Activated CD8-positive, alpha-beta memory T cell treated with anti-CD3 and anti-CD28 coated beads for 1 hour (primary cell): ENCODE measurements around the gene PAK4.

Source experiments
- DNase-seq, 2 donors: peaks; one replicate each; pipeline ENCODE4 v3.0.0-alpha.2; 2020; ENCODE audit warnings: low read depth in 1 of 2; ENCODE audit errors: extremely low read depth in 1 of 2

Gene PAK4

DNA sequence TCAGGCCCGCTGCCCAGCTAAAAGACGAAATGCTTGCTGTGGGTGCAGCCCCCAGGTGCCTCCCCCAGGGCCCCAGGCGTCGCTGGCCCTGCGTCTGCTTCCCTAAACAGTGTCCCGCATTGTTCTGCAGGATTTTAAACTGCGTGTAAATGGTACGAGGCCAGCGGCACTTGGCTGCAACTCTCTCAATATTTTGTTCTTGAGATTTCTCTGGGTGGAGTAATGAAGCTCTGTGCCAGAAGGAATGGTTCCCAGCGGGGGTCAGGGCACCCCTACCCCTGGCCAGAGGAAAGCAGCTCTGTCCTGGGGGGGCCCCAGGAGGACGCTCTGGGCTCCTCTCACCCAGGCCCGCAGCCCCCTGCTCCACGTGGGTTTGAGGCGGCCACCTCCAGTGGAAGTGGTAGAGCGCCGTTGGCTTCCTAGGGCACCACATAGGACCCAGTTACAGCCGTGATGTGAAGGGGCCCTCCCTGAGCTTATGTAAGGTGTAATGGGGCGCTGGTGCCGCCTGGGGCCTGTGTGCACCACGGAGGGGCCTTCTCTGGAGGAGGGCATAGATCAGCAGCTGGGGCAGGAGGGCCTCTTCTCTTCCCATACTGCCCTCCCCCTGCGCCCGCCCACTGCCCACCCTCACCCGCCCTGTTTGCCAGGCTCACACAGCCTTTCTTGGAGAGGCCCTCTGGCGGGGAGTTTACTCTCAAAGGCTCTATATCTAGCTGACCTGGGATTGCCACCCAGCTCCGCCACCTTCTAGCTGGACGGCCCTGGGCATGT is 19.8 kb downstream of the PAK4 start:
- no peak for DNase-seq

DNA sequence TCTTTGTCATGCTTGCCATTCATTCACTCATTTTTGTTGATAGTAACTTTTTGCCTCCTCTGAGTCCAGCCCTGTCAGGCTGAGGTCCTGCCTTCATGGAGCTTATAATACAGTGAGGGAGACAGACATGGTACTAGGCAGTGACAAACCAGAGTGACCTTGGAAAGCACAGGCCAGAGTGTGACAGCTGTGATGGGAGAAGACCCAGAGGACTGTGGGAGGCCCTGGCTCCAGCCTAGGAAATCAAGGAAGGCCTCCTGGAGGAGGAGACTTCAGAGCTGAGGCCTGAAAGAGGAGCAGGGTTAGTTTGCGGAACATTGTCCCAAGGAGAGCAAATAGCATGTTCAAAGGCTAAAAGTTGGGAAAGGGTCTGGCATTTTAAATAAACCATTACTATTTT is 20.5 kb downstream of the PAK4 start:
- DNase-seq: no peak

DNA sequence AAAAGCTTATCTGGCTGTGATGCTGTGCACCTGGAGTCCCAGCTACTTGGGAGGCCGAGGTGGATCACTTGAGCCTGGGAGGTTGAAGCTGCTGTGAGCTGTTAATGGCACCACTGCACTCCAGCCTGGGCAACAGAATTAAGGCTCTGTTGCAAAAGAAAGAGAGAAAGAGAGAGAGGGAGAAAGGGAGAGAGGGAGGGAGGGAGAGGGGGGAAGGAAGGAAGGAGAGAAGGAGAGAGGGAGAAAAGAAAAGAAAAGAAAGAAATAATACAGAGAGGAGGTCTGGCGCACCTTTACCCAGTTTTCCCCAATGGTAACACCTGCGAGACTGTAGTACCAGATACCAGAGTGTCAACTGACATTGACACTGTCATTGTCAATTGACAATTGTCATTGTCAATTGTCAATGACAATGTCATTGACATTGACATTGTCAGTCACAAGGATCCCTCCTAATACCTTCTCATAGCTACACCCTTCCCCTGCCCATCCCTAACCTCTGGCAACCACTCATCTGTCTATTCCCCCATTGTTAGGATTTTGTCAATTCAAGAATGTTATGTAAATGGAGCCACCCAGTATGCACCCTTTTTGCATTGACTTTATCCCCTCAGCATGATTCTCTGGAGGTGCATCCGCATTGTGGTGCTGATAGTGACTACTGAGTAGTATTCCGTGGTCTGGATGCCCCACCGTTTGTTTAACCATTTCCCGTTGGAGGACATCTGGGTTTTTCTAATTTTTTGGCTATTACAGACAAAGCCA is 21.3 kb downstream of the PAK4 start:
- DNase-seq: no peak

DNA sequence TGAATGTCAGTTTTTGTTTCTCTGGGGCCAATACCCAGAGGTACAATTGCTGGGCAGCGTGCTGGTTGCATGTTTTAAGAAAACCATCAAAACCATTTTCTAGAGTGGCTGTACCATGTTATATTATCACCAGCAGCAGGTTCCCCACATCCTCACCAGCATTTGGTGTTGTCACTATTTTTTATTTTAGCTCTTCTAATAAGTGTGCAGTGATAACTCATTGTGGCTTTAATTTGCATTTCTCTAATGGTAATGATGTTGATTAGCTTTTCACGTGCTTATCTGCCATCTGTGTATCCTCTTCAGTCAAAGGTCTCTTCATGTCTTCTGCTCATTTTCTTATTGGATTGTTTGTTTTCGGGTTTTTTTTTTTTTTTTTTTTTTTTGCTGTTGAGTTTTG is 21.9 kb downstream of the PAK4 start:
- no peak for DNase-seq

DNA sequence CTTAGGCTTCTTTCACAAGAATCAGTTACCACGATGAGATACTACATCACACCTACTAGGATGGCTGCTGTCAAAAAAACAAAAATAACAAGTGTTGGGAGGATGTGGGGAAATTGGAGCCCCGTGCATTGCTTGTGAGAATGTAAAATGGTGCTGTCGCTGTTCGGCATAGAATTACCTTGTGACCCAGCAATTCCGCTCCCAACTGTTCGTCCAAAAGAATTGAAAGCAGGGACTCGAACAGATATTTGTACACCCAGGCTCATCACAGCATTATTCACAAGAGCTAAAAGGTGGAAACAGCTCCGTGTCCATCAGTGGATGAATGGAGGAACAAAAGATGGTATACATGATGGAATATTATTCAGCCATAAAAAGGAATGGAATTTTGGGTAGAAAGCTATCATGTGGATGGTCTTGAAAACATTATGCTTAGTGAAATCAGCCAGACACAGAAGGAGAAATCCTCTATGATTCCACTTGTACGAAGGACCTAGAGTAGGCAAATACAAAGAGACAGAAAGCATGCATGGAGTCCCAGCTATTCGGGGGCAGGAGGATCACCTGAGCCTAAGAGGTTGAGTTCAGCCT is 23.4 kb downstream of the PAK4 start:
- no peak for DNase-seq

DNA sequence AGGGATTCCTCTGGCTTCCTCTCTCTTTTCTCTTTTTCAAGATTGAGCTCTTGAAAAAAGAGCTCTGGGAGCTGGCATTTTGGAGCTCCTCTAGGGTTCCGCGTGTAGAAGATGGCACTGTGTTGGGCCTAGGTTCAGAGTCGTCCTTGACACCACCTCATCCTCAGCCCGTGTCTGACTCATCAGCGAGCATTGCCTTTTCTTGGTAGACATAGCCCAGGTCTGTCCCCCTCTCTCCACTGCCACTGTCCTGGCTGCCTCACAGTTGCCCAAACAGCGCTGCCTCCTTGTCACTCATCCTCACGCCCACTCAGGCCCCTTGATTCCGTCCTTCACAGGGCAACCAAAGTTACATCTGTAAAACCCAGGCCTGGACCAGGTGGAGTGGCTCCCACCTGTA is 24.6 kb downstream of the PAK4 start:
- DNase-seq: no peak

DNA sequence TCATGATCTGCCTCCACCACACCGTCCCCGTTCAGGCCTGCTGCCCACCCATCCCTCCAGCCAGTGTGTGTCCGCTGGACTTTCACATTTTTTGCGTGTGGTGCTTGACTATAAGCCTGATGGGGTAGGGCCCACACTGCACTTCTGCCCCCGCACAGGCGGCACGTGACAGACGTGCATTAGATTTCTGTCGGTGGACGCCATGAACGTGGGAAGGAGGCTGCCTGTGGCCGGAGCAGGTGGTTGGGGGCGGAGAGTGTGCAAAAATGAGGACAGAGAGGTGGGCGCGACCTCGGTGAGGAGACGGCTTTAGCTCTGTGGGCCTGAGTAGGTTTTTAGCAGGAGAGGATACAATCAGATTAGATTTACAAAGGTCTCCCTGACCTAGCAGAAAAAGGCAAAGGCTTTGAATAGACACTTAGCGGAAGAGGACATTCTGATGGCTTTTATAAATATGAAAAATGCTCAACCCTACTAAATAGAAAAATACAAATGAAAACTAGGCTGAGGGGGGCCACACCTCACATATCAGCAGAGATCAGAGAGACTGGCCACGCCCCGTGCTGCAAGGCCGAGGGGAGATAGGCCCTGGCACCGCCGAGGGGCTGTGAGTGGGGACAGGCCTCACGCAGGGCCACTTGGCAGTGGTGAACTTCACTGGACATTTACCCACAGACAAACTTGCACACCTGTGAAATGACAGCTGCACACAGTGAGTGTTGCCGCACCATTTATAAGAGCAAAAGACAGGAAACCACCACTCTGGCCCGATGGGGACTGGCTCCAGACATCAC is 25.4 kb downstream of the PAK4 start:
- no peak for DNase-seq

DNA sequence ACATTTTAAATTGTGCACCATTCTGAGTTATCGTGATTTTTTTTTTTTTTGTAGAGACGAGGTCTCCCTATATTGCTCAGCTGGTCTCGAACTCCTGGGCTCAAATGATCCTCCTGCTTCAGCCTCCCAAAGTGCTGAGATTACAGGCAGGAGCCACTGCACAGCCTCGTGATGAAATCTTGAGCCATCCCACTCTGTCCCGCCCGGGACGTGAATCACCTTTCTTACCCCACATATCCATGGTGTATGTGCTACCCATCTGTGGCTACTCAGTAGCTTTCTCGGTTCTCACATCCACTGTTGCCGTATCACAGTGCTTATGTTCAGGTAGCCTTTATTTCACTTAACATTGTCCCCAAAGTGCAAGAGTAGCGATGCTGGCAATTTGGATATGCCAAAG is 26.5 kb downstream of the PAK4 start:
- no peak for DNase-seq

DNA sequence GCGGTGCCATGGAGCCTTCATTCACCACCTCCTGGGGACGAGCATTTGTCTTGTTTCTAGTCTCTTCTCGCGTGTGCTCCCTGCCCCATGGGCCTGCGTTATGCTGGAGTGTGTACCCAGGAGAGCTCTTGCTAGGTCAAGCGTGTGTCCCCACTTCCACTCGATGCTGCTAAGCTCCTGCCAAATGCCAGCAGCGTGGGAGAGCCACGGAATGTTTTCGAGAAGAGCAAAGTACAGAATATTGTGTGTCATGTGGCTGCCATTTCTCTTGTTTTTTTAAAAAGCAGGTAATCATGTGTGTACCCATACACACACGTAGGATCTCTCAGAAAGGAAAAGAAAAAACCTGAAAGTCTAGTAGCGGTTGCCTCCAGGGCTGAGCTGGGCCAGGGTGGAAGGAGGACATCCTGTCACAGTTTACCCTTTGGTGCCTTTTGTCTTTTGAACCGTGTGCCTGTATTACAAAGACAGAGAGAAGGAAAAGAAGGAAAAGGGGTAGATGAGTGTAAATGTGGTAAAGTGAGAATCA is 28.6 kb downstream of the PAK4 start:
- no peak for DNase-seq

DNA sequence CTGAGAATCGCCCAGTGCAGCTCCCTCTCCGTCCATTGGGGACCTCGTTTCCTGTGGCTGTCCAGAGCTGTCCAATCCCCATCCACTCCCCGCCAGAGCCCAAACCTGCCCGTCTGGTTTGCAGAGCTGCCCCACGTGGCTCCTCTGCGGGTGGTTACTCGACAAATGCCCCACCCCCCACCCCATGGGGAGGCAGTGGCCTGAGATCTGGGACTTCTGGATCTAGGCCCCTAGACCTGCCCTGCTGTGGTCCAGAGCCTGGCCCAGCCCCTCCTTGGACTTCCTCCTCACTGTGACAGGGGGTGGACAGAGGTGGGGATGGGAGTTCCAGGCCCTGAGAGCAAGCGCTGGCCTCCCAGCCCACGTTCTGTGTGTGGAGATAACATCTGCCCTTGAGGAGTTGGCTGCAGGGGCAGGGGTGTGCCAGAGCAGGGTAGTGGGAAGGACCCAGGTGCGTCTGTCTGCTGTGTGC is 29.1 kb downstream of the PAK4 start:
- DNase-seq: no peak

DNA sequence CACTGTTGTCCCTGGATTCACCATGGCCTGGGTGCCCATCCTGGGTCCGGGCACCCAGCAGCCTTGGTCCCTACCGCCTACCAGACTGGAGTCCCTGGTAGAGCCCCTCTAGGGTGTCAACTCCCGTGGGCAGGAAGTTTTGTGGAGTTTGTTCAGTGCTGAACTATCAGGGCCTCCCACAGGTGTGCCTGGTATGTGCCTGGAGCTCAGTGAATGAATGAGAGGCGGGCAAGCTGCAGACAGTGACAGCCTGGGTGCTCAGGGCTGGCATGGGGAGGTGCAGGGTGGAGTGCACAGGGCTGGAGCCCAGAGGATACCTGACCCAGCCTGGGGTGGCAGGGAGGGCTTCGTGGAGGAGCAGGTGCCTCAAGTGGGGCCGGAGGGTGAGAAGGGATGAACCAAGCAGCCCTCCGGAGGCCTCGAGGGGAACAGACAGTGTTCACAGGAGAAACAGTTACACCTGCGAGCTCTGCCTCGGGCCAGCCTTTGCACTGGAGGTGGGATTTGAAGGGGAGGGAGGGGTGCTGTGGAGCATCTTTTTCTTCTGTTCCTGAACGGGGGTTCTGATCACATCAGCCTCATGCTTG is 29.6 kb downstream of the PAK4 start:
- no peak for DNase-seq

DNA sequence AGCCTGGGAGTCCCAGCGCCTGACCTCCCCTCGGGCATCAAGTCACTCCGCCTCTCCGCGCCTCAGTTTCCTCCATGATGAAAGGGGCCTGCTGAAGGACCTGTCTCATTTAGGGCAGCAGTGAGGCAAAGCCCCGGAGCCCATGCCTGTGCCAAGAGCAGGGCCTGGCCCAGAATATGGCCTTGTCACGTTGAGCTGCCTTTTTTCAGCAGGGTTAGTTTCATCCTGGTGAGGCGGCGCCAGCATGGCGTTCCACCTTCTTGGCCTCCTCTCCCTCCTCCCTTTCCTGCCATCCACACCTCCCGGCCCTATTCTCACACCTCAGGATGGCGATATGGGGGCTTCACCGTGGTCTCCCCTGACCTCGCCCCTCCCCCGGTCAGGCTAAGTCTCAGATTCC is 30.2 kb downstream of the PAK4 start:
- no peak for DNase-seq

DNA sequence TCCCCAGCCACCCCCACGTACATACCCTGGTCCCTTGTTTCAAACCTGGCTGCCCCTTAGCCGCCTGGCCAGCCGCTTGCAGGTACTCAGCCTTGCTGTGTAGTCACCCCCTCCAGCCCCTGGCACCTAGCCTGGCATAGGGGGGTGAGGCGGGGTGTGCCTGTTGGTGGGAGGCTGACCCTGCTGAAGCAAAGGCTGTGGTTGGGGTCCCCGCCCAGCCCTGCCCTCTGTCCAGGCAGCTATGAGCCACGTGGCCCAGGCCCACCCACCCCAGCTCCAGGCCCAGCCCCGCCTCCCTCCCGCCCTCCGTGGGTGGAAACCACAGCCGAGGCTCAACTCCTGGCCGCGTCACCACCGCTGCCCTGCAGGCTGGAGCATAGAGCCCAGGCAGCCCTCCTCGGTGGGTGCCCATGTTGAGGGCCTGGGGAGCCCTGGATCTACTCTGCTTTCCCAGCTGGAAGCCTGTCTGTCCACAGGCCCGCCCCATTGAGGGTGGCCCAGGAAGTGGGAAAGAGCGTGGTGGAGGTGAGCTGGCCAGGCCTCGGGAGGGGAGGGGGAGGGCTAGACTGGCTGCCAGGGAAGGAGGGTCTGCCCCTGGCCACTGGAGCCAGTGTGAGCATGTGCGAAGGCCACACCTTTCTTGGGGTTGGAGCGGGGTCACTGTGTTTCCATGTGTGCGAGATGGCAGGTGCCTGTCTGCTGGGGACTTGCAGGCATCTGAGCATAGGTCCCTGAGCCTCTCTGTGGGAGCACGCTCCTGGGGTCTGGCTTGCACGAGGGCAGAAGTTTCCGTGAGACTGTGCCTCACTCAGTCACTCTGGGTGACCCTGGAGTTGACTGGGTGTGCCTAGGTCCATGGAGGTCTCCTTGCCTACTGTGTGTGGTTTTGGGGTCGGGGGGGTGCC is 31.0 kb downstream of the PAK4 start:
- no peak for DNase-seq

DNA sequence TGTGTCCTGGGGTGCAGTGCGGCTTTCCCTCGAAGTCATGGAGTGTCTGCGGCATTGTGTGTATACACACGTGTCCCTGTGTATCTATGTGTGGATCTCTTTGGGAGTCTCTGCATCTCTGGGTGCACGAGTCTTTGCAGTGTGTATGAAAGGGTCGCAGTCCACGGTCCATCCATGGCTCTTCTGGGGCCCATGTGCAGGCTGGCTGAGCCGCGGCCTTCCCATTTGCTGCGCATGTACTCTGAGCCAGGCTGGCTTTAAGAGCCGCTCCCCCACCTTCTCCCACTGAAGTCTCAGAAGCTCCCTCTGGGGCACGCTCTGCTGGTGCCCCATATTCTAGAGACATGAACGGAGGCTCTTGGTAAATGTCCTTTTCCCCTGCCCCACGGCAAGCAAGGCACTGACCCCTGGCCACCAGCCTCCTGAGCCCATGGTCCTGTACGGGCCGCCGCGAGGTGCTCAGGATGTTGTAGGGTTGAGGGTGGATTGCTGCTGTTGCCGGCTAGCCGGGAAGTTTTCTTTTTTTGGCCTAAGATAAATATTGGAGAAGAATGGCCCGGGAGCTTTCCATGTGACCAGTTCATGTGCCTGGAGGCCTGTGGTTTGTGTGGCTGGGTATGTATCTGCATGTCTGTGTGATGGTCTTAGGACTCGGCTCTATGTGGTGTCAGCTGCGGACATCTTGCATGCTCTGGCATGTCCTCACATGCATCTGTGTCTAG is 31.9 kb downstream of the PAK4 start:
- DNase-seq: no peak

DNA sequence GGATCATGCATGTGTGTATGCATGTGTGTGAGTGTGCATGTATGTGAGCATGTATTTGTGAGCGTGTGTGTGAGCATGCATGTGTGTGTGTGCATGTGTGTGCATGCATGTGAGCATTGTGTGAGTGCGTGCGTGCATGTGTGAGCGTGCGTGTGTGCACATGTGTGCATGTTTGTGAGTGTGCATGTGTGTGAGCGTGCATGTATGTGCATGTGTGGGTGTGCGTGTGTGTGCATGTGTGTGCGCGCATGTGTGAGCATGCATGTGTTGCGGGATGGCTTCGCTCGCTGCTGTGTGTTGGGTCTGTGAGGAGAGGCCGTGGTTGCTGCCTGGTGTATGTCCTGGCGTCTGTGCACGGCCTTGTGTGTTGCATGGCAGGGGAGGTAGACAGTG is 32.4 kb downstream of the PAK4 start:
- DNase-seq: no peak

DNA sequence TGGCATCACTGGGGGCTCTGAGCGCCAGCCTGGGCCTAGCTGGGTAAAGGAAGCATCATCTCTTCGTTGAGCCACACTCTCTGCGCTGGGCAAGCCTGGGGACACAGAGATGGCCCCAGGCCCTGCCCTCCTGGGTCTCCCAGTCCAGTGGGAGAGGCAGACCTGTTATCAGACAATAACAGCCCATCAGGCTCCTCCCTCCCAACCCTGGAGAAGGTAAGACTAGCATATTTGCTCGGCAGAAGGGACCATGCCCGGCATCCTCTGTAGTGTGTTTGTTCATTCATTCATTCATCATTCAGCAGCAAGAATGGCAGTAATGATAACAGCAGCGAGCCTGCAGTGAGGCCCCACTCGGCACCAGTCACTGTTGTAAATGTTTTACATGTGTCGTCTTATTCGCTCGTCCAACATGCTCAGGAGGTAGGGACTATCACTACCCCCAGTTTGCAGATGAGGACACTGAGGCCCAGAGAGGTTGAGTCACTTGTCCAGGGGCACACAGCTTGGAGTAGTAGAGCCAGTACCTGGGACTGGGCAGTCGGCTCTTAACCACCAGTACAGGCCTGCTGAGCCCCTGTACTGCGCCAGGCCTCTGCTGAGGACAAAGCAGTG is 33.2 kb downstream of the PAK4 start:
- no peak for DNase-seq

DNA sequence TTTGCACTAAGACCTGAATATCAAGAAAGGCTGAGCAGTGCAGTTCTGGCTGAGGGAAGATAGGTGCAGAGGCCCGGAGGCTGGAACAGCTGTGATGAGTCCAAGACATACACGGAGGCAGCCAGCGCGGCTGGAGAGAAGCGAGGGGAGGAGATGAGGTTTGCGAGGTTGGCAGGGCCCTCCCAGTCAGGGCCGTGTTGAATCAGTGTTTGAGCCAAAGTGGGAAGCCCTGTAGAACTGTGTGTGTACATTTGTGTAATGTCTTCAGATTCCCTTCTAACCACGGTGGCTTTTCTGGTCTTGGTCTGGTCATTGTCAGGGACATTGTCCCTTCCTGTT is 34.9 kb downstream of the PAK4 start:
- no peak for DNase-seq

DNA sequence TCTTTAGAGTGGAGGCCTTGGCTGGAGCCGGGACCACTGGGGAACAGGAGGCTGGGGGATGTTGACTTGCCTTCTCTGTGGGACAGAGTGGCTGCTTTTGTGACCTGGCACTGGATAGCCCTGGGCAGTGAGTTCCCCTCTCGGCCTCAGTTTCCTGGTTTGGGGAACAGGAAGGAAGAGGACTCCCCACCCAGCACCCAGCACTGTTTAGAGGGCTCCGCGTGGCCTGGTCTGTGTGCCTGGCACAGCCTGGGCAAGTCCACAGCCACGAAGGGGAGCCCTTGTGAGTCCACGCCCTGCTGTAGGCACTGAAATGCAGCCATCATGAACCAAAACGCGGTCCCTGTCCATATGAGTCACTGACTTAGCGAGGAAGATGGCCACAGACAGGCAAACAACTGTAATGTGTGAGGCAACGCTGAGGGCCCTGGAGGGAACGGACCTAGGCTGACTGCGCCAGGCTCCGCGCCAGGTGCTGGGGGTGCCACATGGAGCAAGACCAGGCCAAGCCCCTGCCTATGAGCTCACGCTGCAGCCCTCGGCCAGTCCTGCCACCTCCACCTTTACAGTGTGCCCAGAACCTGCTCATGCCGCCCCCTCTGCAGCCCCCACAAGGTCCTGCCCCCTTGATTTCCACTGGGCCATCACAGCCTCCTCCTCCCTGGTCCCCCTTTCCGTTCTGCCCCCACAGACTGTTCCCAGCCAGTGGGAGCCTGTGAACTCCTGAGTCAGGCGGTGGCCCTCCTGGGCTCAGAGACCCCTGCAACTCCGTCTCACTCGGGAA is 35.5 kb downstream of the PAK4 start:
- DNase-seq: no peak
